Measurements from ENCODE around the gene TMEM223.
"Not testable (repeated sequence)": the region's sequence is repeated elsewhere in the genome, so short reads cannot be mapped to it uniquely, and the experiment has no call there.

Gene TMEM223

GRCh38 chr11:62752994-62753735 is 38.6 kb downstream of the TMEM223 start:
- H3K4me3 ChIP-seq (ENCODE audit: low read length), result peak overlapping the region; percentile 49; the same call in 1 of the 2 replicates
- no peak for TF ChIP-seq ZNF274 (IDR thresholded peaks at IDR 0.05; ENCODE audit: low read depth, low read length)

- TF ChIP-seq ZNF274 (IDR thresholded peaks at IDR 0.05; ENCODE audit: low read depth, low read length), result no peak
- H3K4me3 ChIP-seq (ENCODE audit: low read length), result no peak overlapping the region
These were observed 39.5 kb downstream of the TMEM223 start for GRCh38 chr11:62752177-62752785.

GRCh38 chr11:62749931-62750330 is 41.9 kb downstream of the TMEM223 start:
- H3K4me3 ChIP-seq (ENCODE audit: low read length), result not testable (repeated sequence)

DNA sequence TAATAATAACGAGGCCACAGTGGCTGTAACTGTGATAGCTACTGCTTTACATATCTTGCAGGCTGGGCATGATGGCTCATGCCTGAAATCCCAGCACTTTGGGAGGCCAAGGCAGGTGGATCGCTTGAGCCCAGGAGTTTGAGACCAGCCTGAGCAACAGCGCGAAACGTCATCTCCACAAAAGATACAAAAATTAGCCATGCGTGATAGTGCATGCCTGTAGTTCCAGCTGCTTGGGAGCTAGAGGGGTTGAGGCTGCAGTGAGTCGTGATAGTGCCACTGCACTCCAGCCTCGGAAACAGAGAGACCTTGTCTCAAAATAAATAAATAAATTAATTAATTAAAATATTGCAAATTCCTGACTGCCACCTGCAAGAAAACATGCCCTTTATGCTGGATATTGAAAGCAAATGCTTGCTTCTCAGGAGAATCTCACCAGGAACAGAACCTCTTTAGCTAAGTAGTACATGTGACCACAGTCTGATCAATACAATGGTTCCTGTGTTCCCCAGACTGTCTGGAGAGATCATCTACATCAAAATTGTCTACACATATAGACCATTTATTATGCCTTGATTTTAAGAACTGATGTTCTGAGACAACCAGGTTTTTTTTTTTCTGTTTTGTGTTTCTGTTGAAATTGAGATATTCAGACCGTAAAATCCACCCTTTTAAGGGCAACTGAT is 44.2 kb downstream of the TMEM223 start:
- no peak overlapping the region for H3K4me3 ChIP-seq (ENCODE audit: low read length)
- no peak for TF ChIP-seq ZNF274 (IDR thresholded peaks at IDR 0.05; ENCODE audit: low read depth, low read length)

Data from GM08714 (cell line).